Left ventricle myocardium inferior (tissue), 1 donor: ENCODE measurements around the gene SPAAR. TPM values are rescaled to one million over a fixed set of nuclear protein-coding genes. Genes with fewer than 3 reads are reported as not detected.

Experiments
- DNase-seq: peaks from one replicate; pipeline ENCODE4 v3.0.0-alpha.2; 2020
- H3K27ac ChIP-seq: fragments of 200-600 bp; replicated peaks from 2 replicates; pipeline ENCODE4 v1.8.0; 2021
- H3K27me3 ChIP-seq: fragments of 200-600 bp; 2 replicates; pipeline ENCODE4 v1.8.0; 2021; ENCODE audit warnings: low read depth
- H3K36me3 ChIP-seq: fragments of 200-600 bp; 2 replicates; pipeline ENCODE4 v1.8.0; 2021
- H3K4me1 ChIP-seq: fragments of 200-600 bp; 2 replicates; pipeline ENCODE4 v1.8.0; 2021
- H3K4me3 ChIP-seq: fragments of 200-600 bp; 2 replicates; pipeline ENCODE4 v1.8.0; 2021; ENCODE audit warnings: mild to moderate bottlenecking, moderate library complexity
- H3K9me3 ChIP-seq: fragments of 200-600 bp; replicated peaks from 2 replicates; pipeline ENCODE4 v1.8.0; 2021
- intact Hi-C: fragments of 100-400 bp; cut with micrococcal nuclease; formaldehyde crosslinking; loops from one replicate; pipeline ENCODE4 v1.11.0; 2022
- total RNA-seq: library from RNA; stranded (reverse); fragmentation: NEBNext Ultra II Directional; extraction: Animal tissue kit (Norgen Biotek cat#: 25700); gene quantifications from one replicate; pipeline ENCODE4 v1.2.1, GENCODE V29; 2021
- TF ChIP-seq, protein P1 (sequence below): fragments of 200-600 bp; IDR thresholded peaks from 2 replicates; pipeline ENCODE4 v1.8.0; 2021; ENCODE audit warnings: antibody characterized with exemption, mild to moderate bottlenecking, borderline replicate concordance
- donor health status: DM: no; HTN: yes; CAD: no; lungs with severe emphysema.

The SPAAR gene
- total RNA-seq, 1 donor from 2014 or later, result 6.5 TPM

DNA sequence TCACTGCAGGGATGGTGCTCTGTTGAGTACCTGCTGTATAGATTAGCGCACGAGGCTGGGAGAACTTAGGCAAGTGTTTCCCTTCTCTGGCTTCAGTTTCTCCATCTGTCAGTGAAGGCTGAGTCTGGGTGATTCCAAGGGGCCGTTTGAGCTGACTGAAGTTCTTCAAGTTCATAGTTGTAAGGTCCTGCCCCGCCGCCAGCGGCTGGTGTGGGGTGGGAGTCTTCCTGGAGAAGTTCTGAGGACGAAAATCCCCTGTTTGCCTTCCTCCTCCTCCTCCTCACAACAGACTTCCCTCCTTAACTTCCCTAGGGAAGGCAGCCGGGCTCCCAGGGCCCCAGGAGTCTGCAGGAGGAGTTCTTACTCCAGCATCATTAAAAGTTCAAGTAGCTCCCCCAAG lies 5.0 kb upstream of the SPAAR start:
- Histone ChIP-seq H3K9me3 (no peaks in the 10 kb centered on the region), H3K27me3 (no peaks in the 10 kb centered on the region), H3K4me3 (no peak overlapping the region), H3K4me1 (peaks cover 63% of the 10 kb centered on the region), H3K36me3 (no peaks in the 10 kb centered on the region), H3K27ac (peak overlapping the region; percentile 98)
- intact Hi-C loops, result loop anchor here (10.0 kb wide), 1 partner anchor 120 kb away; no protein-coding TSS in a partner anchor
- DNase-seq, result no peak
- TF ChIP-seq, protein P1, sequence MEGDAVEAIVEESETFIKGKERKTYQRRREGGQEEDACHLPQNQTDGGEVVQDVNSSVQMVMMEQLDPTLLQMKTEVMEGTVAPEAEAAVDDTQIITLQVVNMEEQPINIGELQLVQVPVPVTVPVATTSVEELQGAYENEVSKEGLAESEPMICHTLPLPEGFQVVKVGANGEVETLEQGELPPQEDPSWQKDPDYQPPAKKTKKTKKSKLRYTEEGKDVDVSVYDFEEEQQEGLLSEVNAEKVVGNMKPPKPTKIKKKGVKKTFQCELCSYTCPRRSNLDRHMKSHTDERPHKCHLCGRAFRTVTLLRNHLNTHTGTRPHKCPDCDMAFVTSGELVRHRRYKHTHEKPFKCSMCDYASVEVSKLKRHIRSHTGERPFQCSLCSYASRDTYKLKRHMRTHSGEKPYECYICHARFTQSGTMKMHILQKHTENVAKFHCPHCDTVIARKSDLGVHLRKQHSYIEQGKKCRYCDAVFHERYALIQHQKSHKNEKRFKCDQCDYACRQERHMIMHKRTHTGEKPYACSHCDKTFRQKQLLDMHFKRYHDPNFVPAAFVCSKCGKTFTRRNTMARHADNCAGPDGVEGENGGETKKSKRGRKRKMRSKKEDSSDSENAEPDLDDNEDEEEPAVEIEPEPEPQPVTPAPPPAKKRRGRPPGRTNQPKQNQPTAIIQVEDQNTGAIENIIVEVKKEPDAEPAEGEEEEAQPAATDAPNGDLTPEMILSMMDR, result no peak

DNA sequence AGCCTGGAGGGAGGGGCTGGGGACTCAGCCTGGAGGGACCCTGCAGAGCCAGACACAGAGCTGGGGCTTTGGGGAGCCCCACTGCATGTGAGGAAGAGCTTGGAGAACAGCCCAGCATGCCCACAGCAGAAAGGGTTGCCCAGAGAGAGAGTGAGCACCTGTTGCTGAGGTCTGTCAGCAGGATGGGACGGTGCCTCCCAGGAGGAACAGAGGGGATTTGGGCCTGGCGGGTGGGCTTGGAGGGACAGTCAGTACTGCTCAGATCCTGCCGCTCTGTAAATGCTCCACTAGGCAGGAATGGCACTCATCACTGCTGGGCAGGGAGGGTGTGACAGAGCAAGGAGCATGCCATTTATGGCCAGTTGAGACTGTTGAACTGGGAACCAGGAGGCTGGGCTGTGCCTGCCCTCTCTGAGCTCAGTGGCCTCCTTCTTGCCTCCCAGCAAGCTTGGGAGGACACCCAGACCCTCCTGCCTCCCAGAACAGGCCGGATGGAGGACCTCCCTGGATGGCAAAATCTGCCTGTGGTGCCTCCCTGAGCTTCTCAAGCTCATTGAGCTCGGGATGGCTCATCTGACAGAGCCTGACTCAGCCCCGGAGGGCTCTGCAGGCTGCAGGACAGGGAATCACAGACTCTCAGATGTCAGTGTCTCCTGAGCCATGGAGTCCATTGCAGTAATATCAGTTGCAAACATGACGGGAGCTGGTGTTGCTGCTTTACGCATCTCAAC lies 4.1 kb upstream of the SPAAR start:
- intact Hi-C loops, result loop anchor here (5.0 to 10.0 kb wide), 2 partner anchors 42 to 120 kb away; no protein-coding TSS in a partner anchor
- TF ChIP-seq, protein P1, result no peak
- Histone ChIP-seq H3K4me3 (peak overlapping the region; percentile 67), H3K36me3 (no peaks in the 10 kb centered on the region), H3K27ac (peak overlapping the region; percentile 98), H3K27me3 (no peaks in the 10 kb centered on the region), H3K9me3 (no peaks in the 10 kb centered on the region), H3K4me1 (peaks cover 72% of the 10 kb centered on the region)
- no peak for DNase-seq

DNA sequence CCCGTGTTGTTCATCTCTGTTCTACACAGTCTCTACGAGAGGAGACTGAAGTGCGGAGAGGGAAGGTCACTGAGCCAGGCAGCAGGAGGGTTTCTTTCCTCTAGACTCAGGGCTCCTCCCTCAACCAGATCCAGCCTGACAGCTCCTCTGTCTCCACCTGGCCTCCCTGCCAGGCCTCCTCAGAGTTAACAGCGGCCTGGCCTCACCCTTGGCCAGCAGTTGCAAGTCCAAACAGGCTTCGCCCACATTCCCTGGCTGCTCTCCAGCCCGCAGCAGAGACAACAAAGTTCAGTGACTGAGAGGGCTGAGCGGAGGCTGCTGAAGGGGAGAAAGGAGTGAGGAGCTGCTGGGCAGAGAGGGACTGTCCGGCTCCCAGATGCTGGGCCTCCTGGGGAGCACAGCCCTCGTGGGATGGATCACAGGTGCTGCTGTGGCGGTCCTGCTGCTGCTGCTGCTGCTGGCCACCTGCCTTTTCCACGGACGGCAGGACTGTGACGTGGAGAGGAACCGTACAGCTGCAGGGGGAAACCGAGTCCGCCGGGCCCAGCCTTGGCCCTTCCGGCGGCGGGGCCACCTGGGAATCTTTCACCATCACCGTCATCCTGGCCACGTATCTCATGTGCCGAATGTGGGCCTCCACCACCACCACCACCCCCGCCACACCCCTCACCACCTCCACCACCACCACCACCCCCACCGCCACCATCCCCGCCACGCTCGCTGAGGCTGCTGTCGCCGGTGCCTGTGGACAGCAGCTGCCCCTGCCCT lies 3.2 kb upstream of the SPAAR start, which contains the start of gene HRCT1:
Gene HRCT1, plus strand, starts transcription at position 291 of the 768 bp plus-strand sequence. Its CDS starts 86 bp downstream, at position 377.
- peak within 1 kb of the TSS; percentile 67 for H3K4me3 ChIP-seq
- peak; percentile 93 for DNase-seq
- no peaks in the 10 kb centered on the region for H3K9me3 ChIP-seq
- H3K36me3 ChIP-seq, result no peaks in the 10 kb centered on the region
- TF ChIP-seq, protein P1, result no peak
- H3K27ac ChIP-seq, result peak within 1 kb of the TSS; percentile 98
- H3K4me1 ChIP-seq, result peaks cover 80% of the 10 kb centered on the region
- intact Hi-C loops, result loop anchor here (5.0 to 10.0 kb wide), 2 partner anchors 41 to 119 kb away; no protein-coding TSS in a partner anchor
- H3K27me3 ChIP-seq, result no peaks in the 10 kb centered on the region

DNA sequence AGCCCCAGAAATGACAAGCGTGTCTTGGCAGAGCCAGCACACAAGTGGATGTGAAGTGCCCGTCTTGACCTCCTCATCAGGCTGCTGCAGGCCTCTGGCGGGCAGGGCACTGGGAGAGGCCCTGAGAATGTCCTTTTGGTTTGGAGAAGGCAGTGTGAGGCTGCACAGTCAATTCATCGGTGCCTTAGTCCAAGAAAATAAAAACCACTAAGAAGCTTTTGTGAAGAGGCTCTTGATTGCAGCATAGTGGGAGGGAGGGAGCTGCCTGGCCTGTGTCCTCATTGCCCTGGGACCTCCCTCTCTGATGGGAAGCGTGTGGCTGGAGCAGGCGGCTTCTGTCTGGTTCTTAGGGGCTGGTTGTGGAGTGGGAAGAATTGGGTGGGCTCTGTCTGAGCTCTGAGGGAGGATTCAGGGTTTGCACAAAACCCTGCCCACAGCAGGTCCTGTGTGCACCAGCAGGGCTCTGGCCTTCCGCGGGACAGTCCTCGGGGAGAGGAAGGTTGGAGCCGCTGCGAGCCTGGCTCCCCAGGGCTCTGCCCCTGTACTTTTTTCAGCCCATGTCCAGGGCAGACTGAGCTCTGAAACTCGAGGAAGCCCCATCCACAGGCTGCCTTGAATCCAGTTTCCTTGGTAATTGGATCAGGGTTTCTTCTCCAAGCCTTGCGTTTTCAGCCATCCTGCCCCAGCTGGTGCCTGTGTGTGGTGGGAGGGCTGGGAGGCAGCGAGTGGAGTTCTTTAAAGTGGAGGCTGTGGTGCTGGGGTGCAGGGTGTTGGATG lies 2.2 kb upstream of the SPAAR start:
- H3K36me3 ChIP-seq, result no peaks in the 10 kb centered on the region
- peak; percentile 69 for DNase-seq
- TF ChIP-seq, protein P1, result peak; percentile 35
- H3K4me1 ChIP-seq, result peaks cover 89% of the 10 kb centered on the region
- peak overlapping the region; percentile 98 for H3K27ac ChIP-seq
- H3K9me3 ChIP-seq, result no peaks in the 10 kb centered on the region
- H3K4me3 ChIP-seq, result peak overlapping the region; percentile 67
- intact Hi-C loops, result loop anchor here (5.0 to 10.0 kb wide), 2 partner anchors 40 to 118 kb away; no protein-coding TSS in a partner anchor
- H3K27me3 ChIP-seq, result no peaks in the 10 kb centered on the region
